ENCODE data around the gene NR1D1.
A peak's percentile ranks its signal among the peaks of the same experiment; 100 is the strongest.

Gene NR1D1

GRCh38 chr17:40063901-40064531, 36.4 kb downstream of the NR1D1 start:
- no peak for DNase-seq (ENCODE audit: low read depth in 1 of 2, low spot score in 1 of 2)

- no peak for DNase-seq (ENCODE audit: low read depth in 1 of 2, low spot score in 1 of 2)
These were observed 37.1 kb downstream of the NR1D1 start for GRCh38 chr17:40063187-40063771.

GRCh38 chr17:40062329-40063186, 37.8 kb downstream of the NR1D1 start, which contains the start of gene THRA:
THRA (plus strand) TSS chr17:40062965; CDS start chr17:40074489, 11,524 bp downstream.
- peak; percentile 46 to 57 for DNase-seq (ENCODE audit: low read depth in 1 of 2, low spot score in 1 of 2)

GRCh38 chr17:40061609-40062038, 38.8 kb downstream of the NR1D1 start:
- no peak for DNase-seq (ENCODE audit: low read depth in 1 of 2, low spot score in 1 of 2)

GRCh38 chr17:40060887-40061608, 39.3 kb downstream of the NR1D1 start:
- DNase-seq (ENCODE audit: low read depth in 1 of 2, low spot score in 1 of 2), result no peak

- DNase-seq (ENCODE audit: low read depth in 1 of 2, low spot score in 1 of 2), result no peak
These were observed 40.5 kb downstream of the NR1D1 start for GRCh38 chr17:40059729-40060475.

GRCh38 chr17:40058865-40059264, 41.5 kb downstream of the NR1D1 start:
- no peak for DNase-seq (ENCODE audit: low read depth in 1 of 2, low spot score in 1 of 2)

GRCh38 chr17:40058186-40058784, 42.1 kb downstream of the NR1D1 start:
- no peak for DNase-seq (ENCODE audit: low read depth in 1 of 2, low spot score in 1 of 2)

- DNase-seq (ENCODE audit: low read depth in 1 of 2, low spot score in 1 of 2), result no peak
These were observed 43.9 kb downstream of the NR1D1 start for GRCh38 chr17:40056379-40057015.
